HG03135 (cell line): Measurements from ENCODE around the gene ARAP3.

Source experiments
- ATAC-seq: cut with Tn5 transposase; IDR thresholded peaks from one replicate; pipeline ENCODE4 v1.9.1; 2021; ENCODE audit warnings: mild to moderate bottlenecking, moderate library complexity; ENCODE audit not compliant: unreplicated experiment

Gene ARAP3

GRCh38 chr5:141672841-141673813, 8.9 kb downstream of the ARAP3 start:
- ATAC-seq = no peak

GRCh38 chr5:141672071-141672840, 9.8 kb downstream of the ARAP3 start:
- ATAC-seq = no peak

- ATAC-seq = no peak
Observed at GRCh38 chr5:141669520-141669919, 12.5 kb downstream of the ARAP3 start.

GRCh38 chr5:141668601-141669265, 13.3 kb downstream of the ARAP3 start:
- no peak for ATAC-seq

- no peak for ATAC-seq
Observed at GRCh38 chr5:141665995-141666940, 15.8 kb downstream of the ARAP3 start.

GRCh38 chr5:141664733-141665461, 17.1 kb downstream of the ARAP3 start:
- ATAC-seq = peak; percentile 87

GRCh38 chr5:141663506-141663905, 18.5 kb downstream of the ARAP3 start:
- ATAC-seq = no peak

- ATAC-seq = no peak
Observed at GRCh38 chr5:141662028-141662427, 20.0 kb downstream of the ARAP3 start.

GRCh38 chr5:141657937-141658545, 24.0 kb downstream of the ARAP3 start:
- no peak for ATAC-seq

- ATAC-seq = no peak
Observed at GRCh38 chr5:141657404-141657803, 24.6 kb downstream of the ARAP3 start.

GRCh38 chr5:141656396-141656795, 25.6 kb downstream of the ARAP3 start:
- ATAC-seq = no peak

GRCh38 chr5:141655020-141655419, 27.0 kb downstream of the ARAP3 start:
- ATAC-seq = no peak

- ATAC-seq = no peak
Observed at GRCh38 chr5:141654298-141654697, 27.7 kb downstream of the ARAP3 start.

GRCh38 chr5:141651728-141652105, 30.3 kb downstream of the ARAP3 start:
- no peak for ATAC-seq

- ATAC-seq = peak; percentile 97
Observed at GRCh38 chr5:141650851-141651727, 30.9 kb downstream of the ARAP3 start, which contains the start of gene FCHSD1. Gene FCHSD1 (minus strand): TSS chr5:141651418. CDS start chr5:141651368, 50 bp downstream.

GRCh38 chr5:141649972-141650371, 32.1 kb downstream of the ARAP3 start:
- no peak for ATAC-seq

- ATAC-seq = no peak
Observed at GRCh38 chr5:141649056-141649688, 32.9 kb downstream of the ARAP3 start.

GRCh38 chr5:141647851-141648250, 34.2 kb downstream of the ARAP3 start:
- no peak for ATAC-seq
